Measurements from ENCODE around the gene CACNA1S. TPM values are rescaled to one million over a fixed set of nuclear protein-coding genes. Genes with fewer than 3 reads are reported as not detected.

The CACNA1S gene
- total RNA-seq, 1 experiment from 2014 or later: not detected

DNA sequence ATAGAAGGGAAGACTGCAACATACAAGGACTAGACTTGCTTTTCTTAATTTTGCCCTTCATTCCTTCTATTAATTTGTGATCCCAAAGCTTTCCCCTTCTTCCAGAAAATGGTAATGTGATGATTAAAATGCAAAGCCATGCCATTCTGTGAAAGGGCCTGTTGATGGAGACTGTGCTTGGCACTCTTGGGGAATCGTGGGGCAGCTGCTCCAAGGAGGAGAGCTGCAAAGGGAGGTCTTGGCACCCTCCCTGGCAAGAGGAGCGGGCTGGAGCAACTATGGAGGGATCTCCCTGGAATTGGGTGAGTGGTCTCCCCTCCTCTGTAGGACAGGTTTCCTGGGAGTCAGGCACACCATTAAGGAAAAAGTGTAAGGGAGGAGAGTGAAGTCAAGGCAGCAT, 16.6 kb downstream of the CACNA1S start:
- H2AFZ ChIP-seq (ENCODE audit: low read length): no peak overlapping the region
- H2BK120ac ChIP-seq (ENCODE audit: low read depth, low read length, poor library complexity, severe bottlenecking): no peak overlapping the region
- H3K4me1 Mint-ChIP-seq: peaks cover 7 to 13% of the 10 kb centered on the region in 2 experiments; a peak in 3 of 4 replicates
- no peak overlapping the region for H4K5ac ChIP-seq (ENCODE audit: insufficient read length, low read depth, low read length)
- H4K91ac ChIP-seq (ENCODE audit: insufficient read length, low read depth, low read length): no peak overlapping the region
- no peaks in the 10 kb centered on the region for H3K4me1 ChIP-seq (ENCODE audit: insufficient read depth, low read length)
- H3K23me2 ChIP-seq (ENCODE audit: insufficient read length, low read depth, low read length, poor library complexity, severe bottlenecking): no peaks in the 10 kb centered on the region
- H2BK15ac ChIP-seq (ENCODE audit: low read depth, low read length): no peak overlapping the region
- H3K27ac ChIP-seq (ENCODE audit: insufficient read length, low read depth, low read length): no peak overlapping the region
- H3K27me3 Mint-ChIP-seq (ENCODE audit: low read depth): peaks cover 1% of the 10 kb centered on the region
- DNase-seq: no peak
- no peaks in the 10 kb centered on the region for H3K79me1 ChIP-seq (ENCODE audit: insufficient read depth, low read depth, low read length, poor library complexity, severe bottlenecking)
- 0 out of 2 replicates have a peak overlapping the region, but pooled peaks have one; percentile 24 for H3K14ac ChIP-seq (ENCODE audit: insufficient read depth, low read length)
- H3K79me2 ChIP-seq (ENCODE audit: insufficient read depth, low read length): no peaks in the 10 kb centered on the region
- no peak overlapping the region for H3K56ac ChIP-seq (ENCODE audit: insufficient read length, low read depth, low read length)
- H3K9me3 ChIP-seq (ENCODE audit: control insufficient read depth, low read depth, low read length): no peaks in the 10 kb centered on the region
- TF ChIP-seq, protein P1, sequence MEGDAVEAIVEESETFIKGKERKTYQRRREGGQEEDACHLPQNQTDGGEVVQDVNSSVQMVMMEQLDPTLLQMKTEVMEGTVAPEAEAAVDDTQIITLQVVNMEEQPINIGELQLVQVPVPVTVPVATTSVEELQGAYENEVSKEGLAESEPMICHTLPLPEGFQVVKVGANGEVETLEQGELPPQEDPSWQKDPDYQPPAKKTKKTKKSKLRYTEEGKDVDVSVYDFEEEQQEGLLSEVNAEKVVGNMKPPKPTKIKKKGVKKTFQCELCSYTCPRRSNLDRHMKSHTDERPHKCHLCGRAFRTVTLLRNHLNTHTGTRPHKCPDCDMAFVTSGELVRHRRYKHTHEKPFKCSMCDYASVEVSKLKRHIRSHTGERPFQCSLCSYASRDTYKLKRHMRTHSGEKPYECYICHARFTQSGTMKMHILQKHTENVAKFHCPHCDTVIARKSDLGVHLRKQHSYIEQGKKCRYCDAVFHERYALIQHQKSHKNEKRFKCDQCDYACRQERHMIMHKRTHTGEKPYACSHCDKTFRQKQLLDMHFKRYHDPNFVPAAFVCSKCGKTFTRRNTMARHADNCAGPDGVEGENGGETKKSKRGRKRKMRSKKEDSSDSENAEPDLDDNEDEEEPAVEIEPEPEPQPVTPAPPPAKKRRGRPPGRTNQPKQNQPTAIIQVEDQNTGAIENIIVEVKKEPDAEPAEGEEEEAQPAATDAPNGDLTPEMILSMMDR (conservative IDR thresholded peaks at IDR 0.05): no peak
- no peaks in the 10 kb centered on the region for H3K9me3 Mint-ChIP-seq
- no peak overlapping the region for H2BK20ac ChIP-seq (ENCODE audit: low read depth, low read length, poor library complexity, severe bottlenecking)
- WGBS (ENCODE audit: extremely low coverage, insufficient read length, low lambda C conversion rate): no CpG with 5 or more reads among the region's 2 CpGs
- no peaks in the 10 kb centered on the region; the same call in 1 of the 2 replicates for H3K27me3 ChIP-seq (ENCODE audit: insufficient read depth, low read length)
- no peak overlapping the region for H2BK12ac ChIP-seq (ENCODE audit: insufficient read length, low read depth, low read length)
- H4K8ac ChIP-seq (replicated peaks; ENCODE audit: insufficient read length, low read depth, low read length): no peak overlapping the region
- H3K9ac ChIP-seq (ENCODE audit: extremely low read depth, insufficient read length, low read length): no peak overlapping the region
- H3K36me3 Mint-ChIP-seq (ENCODE audit: insufficient read depth in 1 of 3, low read depth in 3 of 3): no peaks in the 10 kb centered on the region
- 0 out of 7 replicates have a peak overlapping the region, but pooled peaks of 1 of the 3 experiments have one; percentile 6 for H3K27ac Mint-ChIP-seq
- H3K23ac ChIP-seq (ENCODE audit: insufficient read length, low read depth, low read length): no peak overlapping the region
- H3K4ac ChIP-seq (ENCODE audit: low read depth, low read length): no peak overlapping the region
- no peak overlapping the region for H3K4me3 Mint-ChIP-seq
- no peak overlapping the region for H2AK5ac ChIP-seq (ENCODE audit: insufficient read length, low read length)
- no peak overlapping the region for H2BK5ac ChIP-seq (ENCODE audit: insufficient read length, low read length)
- no peak overlapping the region for H3K4me2 ChIP-seq (ENCODE audit: insufficient read depth, insufficient read length, low read length)
- no peak overlapping the region for H3T11ph ChIP-seq (ENCODE audit: low read length)
- H4K20me1 ChIP-seq (ENCODE audit: control insufficient read depth, insufficient read depth, insufficient read length): no peaks in the 10 kb centered on the region
- H3K18ac ChIP-seq (ENCODE audit: insufficient read length, low read depth, low read length): no peak overlapping the region

Data from H9 (cell line).